ENCODE data around the gene TRAPPC6A.

DNA sequence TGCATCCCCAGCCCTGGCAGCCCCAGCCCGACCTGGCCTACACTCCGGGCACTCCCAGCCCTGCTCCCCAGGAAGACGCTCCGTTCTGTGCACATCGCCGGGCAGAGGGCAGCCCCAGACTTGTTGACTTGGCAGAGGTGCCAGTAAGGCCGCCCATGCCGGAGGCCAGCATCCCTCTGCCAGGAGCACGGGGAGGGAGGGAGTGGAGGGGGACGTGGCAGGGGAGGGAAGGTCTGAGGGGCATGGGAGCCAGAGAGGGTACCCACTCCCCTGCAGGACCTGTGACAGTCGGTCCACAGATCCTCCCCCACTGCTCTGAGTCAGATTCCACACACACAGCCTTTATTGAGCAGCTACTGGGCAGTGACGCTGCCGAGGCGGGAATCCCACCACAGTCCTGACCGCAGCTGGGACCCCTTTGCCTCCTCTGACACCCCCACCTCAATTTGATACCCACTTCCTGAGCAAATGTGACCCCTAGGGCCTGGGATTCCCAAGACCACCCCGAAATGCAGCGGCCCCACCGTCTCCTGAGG is 15.4 kb downstream of the TRAPPC6A start:
- TF ChIP-seq CTCF (conservative IDR thresholded peaks at IDR 0.05; ENCODE audit: low read depth in 2 of 2) (no peak), EZH2 (IDR thresholded peaks at IDR 0.05; ENCODE audit: low read depth, unreplicated experiment) (no peak), ZNF114 (CRISPR knock-in tag; IDR thresholded peaks at IDR 0.05) (no peak)
